OCI-LY7 (cell line): ENCODE measurements around the gene HEATR3. TPM values are rescaled to one million over a fixed set of nuclear protein-coding genes. Genes with fewer than 3 reads are reported as not detected.

Experiments
- BruUV-seq: library from RNA; stranded (reverse); fragments of 400-500 nt; replicated peaks from 2 replicates; lab custom pipeline; 2021; lab: Mats Ljungman, UMichigan
- CTCF ChIA-PET: fragments of 300-600 bp; sonication (Branson Sonifier 250); formaldehyde crosslinking; loops from one replicate; lab custom pipeline; 2022; ENCODE audit warnings: antibody characterized with exemption; ENCODE audit not compliant: unreplicated experiment; lab: Charles Lee
- POLR2A ChIA-PET: fragments of 300-600 bp; sonication (Branson Sonifier 250); formaldehyde crosslinking; loops from one replicate; lab custom pipeline; 2022; ENCODE audit warnings: antibody characterized with exemption; lab: Charles Lee
- DNase-seq: peaks from one replicate; pipeline ENCODE4 v3.0.0-alpha.2; 2015; ENCODE audit warnings: low spot score
- H2AFZ ChIP-seq: fragments of 200-600 bp; sonication (generic), shearing (Covaris generic); 2 replicates; pipeline ENCODE4 v1.6.1; 2014; ENCODE audit warnings: mild to moderate bottlenecking, antibody characterized with exemption, low read length, moderate library complexity
- H3K27ac ChIP-seq: fragments of 200-600 bp; sonication (generic); 2 replicates; pipeline ENCODE4 v1.5.1; 2014; ENCODE audit warnings: mixed run types, low read depth, mild to moderate bottlenecking, moderate library complexity, low read length, inconsistent platforms; ENCODE audit not compliant: poor library complexity, severe bottlenecking
- H3K36me3 ChIP-seq: fragments of 200-600 bp; sonication (generic); 2 replicates; pipeline ENCODE4 v1.6.1; 2014; ENCODE audit warnings: mild to moderate bottlenecking, antibody characterized with exemption, low read length, moderate library complexity, mixed read lengths; ENCODE audit not compliant: insufficient read depth
- H3K4me1 ChIP-seq: fragments of 200-600 bp; sonication (generic); 2 replicates; pipeline ENCODE4 v1.5.1; 2014; ENCODE audit warnings: mild to moderate bottlenecking, low read length; ENCODE audit not compliant: insufficient read depth, poor library complexity, severe bottlenecking
- H3K4me2 ChIP-seq: fragments of 200-600 bp; sonication (generic); 2 replicates; pipeline ENCODE4 v1.6.1; 2014; ENCODE audit warnings: mild to moderate bottlenecking, low read length
- H3K4me3 ChIP-seq: fragments of 200-600 bp; sonication (generic); 2 replicates; pipeline ENCODE4 v1.5.1; 2014; ENCODE audit warnings: mild to moderate bottlenecking, low read depth, low read length; ENCODE audit not compliant: poor library complexity, severe bottlenecking
- H3K79me2 ChIP-seq: fragments of 200-600 bp; sonication (generic); 2 replicates; pipeline ENCODE4 v1.6.1; 2016; ENCODE audit warnings: low read depth, mild to moderate bottlenecking, low read length, moderate library complexity, mixed read lengths; ENCODE audit not compliant: insufficient read depth
- H3K9me2 ChIP-seq: fragments of 200-600 bp; sonication (generic); 2 replicates; pipeline ENCODE4 v1.6.1; 2016; ENCODE audit warnings: mild to moderate bottlenecking, low read length, mixed read lengths; ENCODE audit not compliant: insufficient read depth
- H3K9me3 ChIP-seq: fragments of 200-600 bp; sonication (generic); 2 replicates; pipeline ENCODE4 v1.6.1; 2014; ENCODE audit warnings: mild to moderate bottlenecking, mixed run types, low read length, mixed read lengths
- H4K20me1 ChIP-seq: fragments of 200-600 bp; sonication (generic); 2 replicates; pipeline ENCODE4 v1.6.1; 2014; ENCODE audit warnings: mild to moderate bottlenecking, antibody characterized with exemption, low read length, moderate library complexity, mixed read lengths; ENCODE audit not compliant: insufficient read depth
- EZH2phosphoT487 ChIP-seq: fragments of 200-600 bp; sonication (generic); IDR thresholded peaks from 2 replicates; pipeline ENCODE4 v1.6.1; 2018; ENCODE audit warnings: low read depth, borderline replicate concordance, mild to moderate bottlenecking, mixed run types, antibody characterized with exemption, low read length, moderate library complexity, mixed read lengths
- intact Hi-C: fragments of 100-400 bp; cut with micrococcal nuclease; formaldehyde crosslinking; loops from one replicate; pipeline ENCODE4 v1.10.0; 2022; ENCODE audit not compliant: unreplicated experiment
- total RNA-seq, 2 experiments: library from RNA; depleted of rRNA in 1 of 2; stranded (reverse); fragments of >200 nt in 1 of 2; shearing (Covaris generic) in 1 of 2; gene quantifications; 2 replicates each; pipeline ENCODE4 v1.2.3, GENCODE V29; 2014 to 2022
- TF ChIP-seq, protein P1 (sequence below): fragments of 200-600 bp; sonication (generic); conservative IDR thresholded peaks from 2 replicates; pipeline ENCODE4 v1.5.1; 2014; ENCODE audit warnings: mild to moderate bottlenecking, antibody characterized with exemption, low read length, moderate library complexity, mixed read lengths

Gene HEATR3
- total RNA-seq, 2 experiments from 2014 or later = 34.2 to 50.6 TPM

- H3K27ac ChIP-seq = no peak overlapping the region
Observed at GRCh38 chr16:50151756-50152155, 86.0 kb downstream of the HEATR3 start.

DNA sequence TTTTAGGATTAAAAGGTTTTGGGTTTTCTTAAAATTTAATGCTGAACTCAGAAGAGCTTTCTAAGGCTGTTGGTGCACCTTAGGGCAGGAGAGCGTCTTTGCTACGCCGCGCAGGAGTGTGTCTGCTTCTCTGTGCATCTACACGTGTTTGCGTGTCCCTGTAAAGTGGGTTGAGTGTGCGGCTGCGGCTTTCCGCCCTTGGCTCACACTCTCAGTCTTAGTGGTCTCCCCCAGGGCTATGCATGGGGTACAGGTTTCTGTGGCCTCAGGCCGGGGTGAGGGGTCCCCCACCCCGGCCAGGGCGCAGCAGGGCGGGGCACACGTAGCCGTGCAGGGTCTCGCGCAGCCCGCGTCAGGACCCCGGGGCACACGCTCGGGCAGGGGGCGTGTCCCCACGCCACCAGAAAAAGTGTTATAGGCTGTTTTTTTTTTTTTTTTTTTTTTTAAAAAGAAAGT, 86.6 kb downstream of the HEATR3 start:
- Histone ChIP-seq H3K36me3 (no peaks in the 10 kb centered on the region), H3K79me2 (peaks cover 34% of the 10 kb centered on the region; the same call in 1 of the 2 replicates), H4K20me1 (peaks cover 9% of the 10 kb centered on the region; the same call in 1 of the 2 replicates), H3K27ac (peak overlapping the region; percentile 73), H3K4me1 (peaks cover 27% of the 10 kb centered on the region), H2AFZ (peak overlapping the region; percentile 93), H3K9me2 (no peaks in the 10 kb centered on the region), H3K4me2 (peak overlapping the region; percentile 87), H3K4me3 (peak overlapping the region; percentile 71), H3K9me3 (no peaks in the 10 kb centered on the region)
- intact Hi-C loops = loop anchor here (2.0 to 5.0 kb wide), 4 partner anchors 60 to 215 kb away; partner anchors contain the start of genes BRD7 and CNEP1R1
- no TSS peak for BruUV-seq
- TF ChIP-seq, protein P1, sequence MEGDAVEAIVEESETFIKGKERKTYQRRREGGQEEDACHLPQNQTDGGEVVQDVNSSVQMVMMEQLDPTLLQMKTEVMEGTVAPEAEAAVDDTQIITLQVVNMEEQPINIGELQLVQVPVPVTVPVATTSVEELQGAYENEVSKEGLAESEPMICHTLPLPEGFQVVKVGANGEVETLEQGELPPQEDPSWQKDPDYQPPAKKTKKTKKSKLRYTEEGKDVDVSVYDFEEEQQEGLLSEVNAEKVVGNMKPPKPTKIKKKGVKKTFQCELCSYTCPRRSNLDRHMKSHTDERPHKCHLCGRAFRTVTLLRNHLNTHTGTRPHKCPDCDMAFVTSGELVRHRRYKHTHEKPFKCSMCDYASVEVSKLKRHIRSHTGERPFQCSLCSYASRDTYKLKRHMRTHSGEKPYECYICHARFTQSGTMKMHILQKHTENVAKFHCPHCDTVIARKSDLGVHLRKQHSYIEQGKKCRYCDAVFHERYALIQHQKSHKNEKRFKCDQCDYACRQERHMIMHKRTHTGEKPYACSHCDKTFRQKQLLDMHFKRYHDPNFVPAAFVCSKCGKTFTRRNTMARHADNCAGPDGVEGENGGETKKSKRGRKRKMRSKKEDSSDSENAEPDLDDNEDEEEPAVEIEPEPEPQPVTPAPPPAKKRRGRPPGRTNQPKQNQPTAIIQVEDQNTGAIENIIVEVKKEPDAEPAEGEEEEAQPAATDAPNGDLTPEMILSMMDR = no peak
- no peak for DNase-seq
- POLR2A ChIA-PET = interaction anchor here (1.0 to 1.8 kb wide), 3 partner anchors 11 to 85 kb away, joined by 3 to 6 read pairs (median 6); partner anchors contain the start of gene HEATR3
- CTCF ChIA-PET = no interaction called here

More at GRCh38 chr16:50151756-50152155, 86.0 kb downstream of the HEATR3 start:
- TF ChIP-seq, protein P1 = no peak
- no peak for TF ChIP-seq EZH2phosphoT487
- peaks cover 27% of the 10 kb centered on the region; the same call in 1 of the 2 replicates for H3K79me2 ChIP-seq
- DNase-seq = no peak
- no peaks in the 10 kb centered on the region for H3K9me3 ChIP-seq
- H4K20me1 ChIP-seq = peaks cover 9% of the 10 kb centered on the region; the same call in 1 of the 2 replicates
- BruUV-seq = no TSS peak
- no peaks in the 10 kb centered on the region for H3K9me2 ChIP-seq
- no peaks in the 10 kb centered on the region for H3K36me3 ChIP-seq
- intact Hi-C loops = loop anchor here (2.0 to 5.0 kb wide), 4 partner anchors 61 to 216 kb away; partner anchors contain the start of genes BRD7 and CNEP1R1
- POLR2A ChIA-PET = interaction anchor here (1.0 to 1.8 kb wide), 3 partner anchors 10 to 85 kb away, joined by 3 to 6 read pairs (median 6); partner anchors contain the start of gene HEATR3
- H3K4me1 ChIP-seq = peaks cover 27% of the 10 kb centered on the region
- H3K4me2 ChIP-seq = peak overlapping the region; percentile 87
- CTCF ChIA-PET = no interaction called here
- peak overlapping the region; percentile 93; the same call in 1 of the 2 replicates for H2AFZ ChIP-seq
- no peak overlapping the region for H3K4me3 ChIP-seq
